NB4 (cell line): Measurements from ENCODE around the gene GPRC5A.

Experiments used
- DNase-seq: peaks from one replicate; pipeline ENCODE4 v3.0.0; 2010; ENCODE audit warnings: low read depth
- H3K4me3 ChIP-seq: one replicate; pipeline ENCODE4 v1.5.1; 2011; ENCODE audit warnings: mild to moderate bottlenecking, low read depth, low read length, moderate library complexity
- TF ChIP-seq, protein P1 (sequence below): IDR thresholded peaks from 2 replicates; pipeline ENCODE4 v1.6.1; 2011; ENCODE audit warnings: low read depth, low read length

GPRC5A gene

DNA sequence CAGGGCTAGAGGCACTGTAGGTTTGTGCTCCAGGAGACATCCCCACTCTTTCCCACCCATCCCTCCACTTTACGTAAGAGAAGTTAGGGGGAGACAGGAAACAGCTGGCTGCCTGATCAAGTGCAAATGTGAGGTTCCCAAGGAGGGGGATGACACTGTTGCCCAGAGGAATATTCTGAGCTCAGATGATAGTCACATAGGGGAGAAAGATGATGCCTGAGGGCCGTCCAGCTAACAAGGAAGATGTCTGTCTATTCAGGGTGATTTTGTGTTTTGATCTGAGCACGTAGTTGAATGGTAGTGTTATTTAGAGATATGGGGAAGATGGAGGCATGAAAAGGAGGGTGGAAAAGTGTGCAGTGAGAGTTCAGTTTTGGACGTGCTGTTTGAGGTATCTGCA lies 74.5 kb downstream of the GPRC5A start:
- TF ChIP-seq, protein P1, sequence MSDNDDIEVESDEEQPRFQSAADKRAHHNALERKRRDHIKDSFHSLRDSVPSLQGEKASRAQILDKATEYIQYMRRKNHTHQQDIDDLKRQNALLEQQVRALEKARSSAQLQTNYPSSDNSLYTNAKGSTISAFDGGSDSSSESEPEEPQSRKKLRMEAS: no peak
- no peak overlapping the region for H3K4me3 ChIP-seq
- DNase-seq: no peak
